Hepatocyte (in vitro differentiated cells): Measurements from ENCODE around the gene PPFIA4. TPM values are rescaled to one million over a fixed set of nuclear protein-coding genes. Genes with fewer than 3 reads are reported as not detected.
A peak's percentile ranks its signal among the peaks of the same experiment; 100 is the strongest.

Experiments used
- DNase-seq: peaks from one replicate; pipeline ENCODE4 v3.0.0-alpha.2; 2016; ENCODE audit warnings: low spot score
- H2AFZ ChIP-seq: fragments of 200-600 bp; sonication (generic); 2 replicates; pipeline ENCODE4 v1.6.0; 2016; ENCODE audit warnings: antibody characterized with exemption, mild to moderate bottlenecking
- H3K27ac ChIP-seq: fragments of 200-600 bp; sonication (generic); 2 replicates; pipeline ENCODE4 v1.5.1; 2016; ENCODE audit warnings: mild to moderate bottlenecking
- H3K27me3 ChIP-seq: fragments of 200-600 bp; sonication (generic); 2 replicates; pipeline ENCODE4 v1.6.1; 2016
- H3K36me3 ChIP-seq: fragments of 200-600 bp; sonication (generic); replicated peaks from 2 replicates; pipeline ENCODE4 v1.5.1; 2016; ENCODE audit warnings: low read depth; ENCODE audit not compliant: insufficient read depth
- H3K4me1 ChIP-seq: fragments of 200-600 bp; sonication (generic); 2 replicates; pipeline ENCODE4 v1.5.1; 2016; ENCODE audit warnings: mild to moderate bottlenecking, moderate library complexity; ENCODE audit not compliant: insufficient read depth
- H3K4me2 ChIP-seq: fragments of 200-600 bp; sonication (generic); 2 replicates; pipeline ENCODE4 v1.6.0; 2016
- H3K4me3 ChIP-seq: fragments of 200-600 bp; sonication (generic); 2 replicates; pipeline ENCODE4 v1.5.1; 2016; ENCODE audit warnings: mild to moderate bottlenecking
- H3K79me2 ChIP-seq: fragments of 200-600 bp; sonication (generic); 2 replicates; pipeline ENCODE4 v1.6.0; 2017; ENCODE audit warnings: mild to moderate bottlenecking
- H3K9me2 ChIP-seq: fragments of 200-600 bp; sonication (generic); replicated peaks from 2 replicates; pipeline ENCODE4 v1.6.0; 2017; ENCODE audit warnings: mild to moderate bottlenecking; ENCODE audit not compliant: insufficient read depth
- H3K9me3 ChIP-seq: fragments of 200-600 bp; sonication (generic); 2 replicates; pipeline ENCODE4 v1.5.1; 2016; ENCODE audit warnings: low read depth, mild to moderate bottlenecking
- H4K20me1 ChIP-seq: fragments of 200-600 bp; sonication (generic); 2 replicates; pipeline ENCODE4 v1.6.0; 2016; ENCODE audit warnings: mild to moderate bottlenecking; ENCODE audit not compliant: insufficient read depth, poor library complexity, severe bottlenecking
- CTCF ChIP-seq: fragments of 200-600 bp; sonication (generic); IDR thresholded peaks from 2 replicates; pipeline ENCODE4 v1.5.1; 2016; ENCODE audit warnings: antibody characterized with exemption, mild to moderate bottlenecking; ENCODE audit not compliant: poor library complexity
- EZH2 ChIP-seq: fragments of 200-600 bp; sonication (generic); IDR thresholded peaks from 2 replicates; pipeline ENCODE4 v1.6.1; 2016; ENCODE audit warnings: antibody characterized with exemption, mild to moderate bottlenecking, borderline replicate concordance
- EZH2phosphoT487 ChIP-seq: fragments of 200-600 bp; sonication (generic); IDR thresholded peaks from one replicate; pipeline ENCODE4 v1.6.1; 2018; ENCODE audit warnings: antibody characterized with exemption, mild to moderate bottlenecking, low read depth, moderate library complexity; ENCODE audit not compliant: unreplicated experiment, severe bottlenecking
- WGBS: methylation state at CpG from one replicate; pipeline ENCODE4 v1.1.6; 2016; ENCODE audit warnings: low lambda C conversion rate; ENCODE audit errors: missing lambda C conversion rate; 5-methylcytosine and 5-hydroxymethylcytosine counted together
- polyA plus RNA-seq: library from polyadenylated mRNA; unstranded; fragments of >200 nt; fragmentation: Nextera tagmentation; extraction: Ambion mirVana; gene quantifications from 2 replicates; pipeline ENCODE4 v1.2.1, GENCODE V29; 2016
- total RNA-seq: library from RNA; depleted of rRNA; stranded (reverse); fragments of >200 nt; gene quantifications from 2 replicates; pipeline ENCODE4 v1.2.3, GENCODE V29; 2014

The PPFIA4 gene
- total and polyA plus RNA-seq, 2 experiments from 2014 or later: 1.4 to 1.7 TPM

- DNase-seq: peak; percentile 90
- no peaks in the 10 kb centered on the region for H3K79me2 ChIP-seq
- no peak overlapping the region for H3K4me3 ChIP-seq
- 25% methylated on average over 35 of the region's 35 CpGs for WGBS
- H3K27me3 ChIP-seq: peaks cover under 1% of the 10 kb centered on the region
- no peaks in the 10 kb centered on the region for H3K4me1 ChIP-seq
- H3K4me2 ChIP-seq: peak overlapping the region; percentile 8
- no peaks in the 10 kb centered on the region for H3K36me3 ChIP-seq
- H4K20me1 ChIP-seq: no peaks in the 10 kb centered on the region
- no peak overlapping the region for H2AFZ ChIP-seq
- H3K9me2 ChIP-seq: no peaks in the 10 kb centered on the region
- H3K9me3 ChIP-seq: no peaks in the 10 kb centered on the region
- no peak overlapping the region for H3K27ac ChIP-seq
- TF ChIP-seq EZH2phosphoT487 (no peak), CTCF (peak; percentile 87), EZH2 (no peak)
These were observed 91.6 kb downstream of the PPFIA4 start for GRCh38 chr1:203117611-203118575.

GRCh38 chr1:203120325-203121153 is 94.2 kb downstream of the PPFIA4 start:
- Histone ChIP-seq H3K79me2 (no peaks in the 10 kb centered on the region), H3K9me2 (no peaks in the 10 kb centered on the region), H4K20me1 (no peaks in the 10 kb centered on the region), H3K4me1 (no peaks in the 10 kb centered on the region), H3K4me2 (no peak overlapping the region), H3K4me3 (no peak overlapping the region), H3K27ac (no peak overlapping the region), H2AFZ (no peak overlapping the region), H3K9me3 (no peaks in the 10 kb centered on the region), H3K27me3 (peaks cover 13% of the 10 kb centered on the region), H3K36me3 (no peaks in the 10 kb centered on the region)
- TF ChIP-seq EZH2 (no peak), CTCF (no peak), EZH2phosphoT487 (no peak)
- WGBS: 94% methylated on average over 7 of the region's 7 CpGs
- DNase-seq: no peak

GRCh38 chr1:203121186-203122015 is 95.1 kb downstream of the PPFIA4 start:
- DNase-seq: no peak

More at GRCh38 chr1:203121186-203122015, 95.1 kb downstream of the PPFIA4 start:
- no peaks in the 10 kb centered on the region for H3K4me1 ChIP-seq
- H3K79me2 ChIP-seq: no peaks in the 10 kb centered on the region
- no peak for TF ChIP-seq CTCF
- no peak for TF ChIP-seq EZH2
- no peak for TF ChIP-seq EZH2phosphoT487
- H3K9me2 ChIP-seq: no peaks in the 10 kb centered on the region
- no peaks in the 10 kb centered on the region for H3K9me3 ChIP-seq
- H3K27me3 ChIP-seq: peaks cover 14% of the 10 kb centered on the region
- no peaks in the 10 kb centered on the region for H4K20me1 ChIP-seq
- 81% methylated on average over 11 of the region's 11 CpGs for WGBS
- no peak overlapping the region for H3K4me3 ChIP-seq
- no peak overlapping the region for H2AFZ ChIP-seq
- no peaks in the 10 kb centered on the region for H3K36me3 ChIP-seq
- no peak overlapping the region for H3K27ac ChIP-seq
- no peak overlapping the region for H3K4me2 ChIP-seq
